ACC112 (cell line): Measurements from ENCODE around the gene NMT2.

Experiments
- H2AFZ ChIP-seq: fragments of 200-600 bp; sonication (generic); one replicate; pipeline ENCODE4 v1.6.0; 2017; ENCODE audit warnings: antibody characterized with exemption, low read length; ENCODE audit not compliant: unreplicated experiment
- H3K27ac ChIP-seq: fragments of 200-600 bp; sonication (generic); 2 replicates; pipeline ENCODE4 v1.5.1; 2014; ENCODE audit warnings: low read depth, mild to moderate bottlenecking, antibody characterized with exemption, low read length, moderate library complexity
- H3K27me3 ChIP-seq: fragments of 200-600 bp; sonication (generic); 2 replicates; pipeline ENCODE4 v1.6.1; 2014; ENCODE audit warnings: mild to moderate bottlenecking, antibody characterized with exemption, low read length, moderate library complexity, mixed read lengths; ENCODE audit not compliant: insufficient read depth
- H3K36me3 ChIP-seq: fragments of 200-600 bp; sonication (generic); 2 replicates; pipeline ENCODE4 v1.6.1; 2016; ENCODE audit warnings: mild to moderate bottlenecking, antibody characterized with exemption, low read length, moderate library complexity, mixed read lengths; ENCODE audit not compliant: insufficient read depth
- H3K4me1 ChIP-seq: fragments of 200-600 bp; sonication (generic); one replicate; pipeline ENCODE4 v1.6.1; 2016; ENCODE audit warnings: low read length, mixed read lengths; ENCODE audit not compliant: insufficient read depth, unreplicated experiment, control insufficient read depth
- H3K4me3 ChIP-seq: fragments of 200-600 bp; sonication (generic); 2 replicates; pipeline ENCODE4 v1.5.1; 2014; ENCODE audit warnings: mild to moderate bottlenecking, low read depth, low read length
- H3K79me2 ChIP-seq: fragments of 200-600 bp; sonication (generic); one replicate; pipeline ENCODE4 v1.6.0; 2016; ENCODE audit warnings: low read length; ENCODE audit not compliant: control insufficient read depth, unreplicated experiment, insufficient read depth

Gene NMT2

GRCh38 chr10:15201589-15202300, 33.3 kb upstream of the NMT2 start:
- Histone ChIP-seq H3K4me3 (peak overlapping the region; percentile 2; the same call in 1 of the 2 replicates), H3K27me3 (no peaks in the 10 kb centered on the region), H3K4me1 (peaks cover 60% of the 10 kb centered on the region), H3K27ac (peak overlapping the region; percentile 85), H3K36me3 (no peaks in the 10 kb centered on the region), H2AFZ (no peak overlapping the region), H3K79me2 (no peaks in the 10 kb centered on the region)

DNA sequence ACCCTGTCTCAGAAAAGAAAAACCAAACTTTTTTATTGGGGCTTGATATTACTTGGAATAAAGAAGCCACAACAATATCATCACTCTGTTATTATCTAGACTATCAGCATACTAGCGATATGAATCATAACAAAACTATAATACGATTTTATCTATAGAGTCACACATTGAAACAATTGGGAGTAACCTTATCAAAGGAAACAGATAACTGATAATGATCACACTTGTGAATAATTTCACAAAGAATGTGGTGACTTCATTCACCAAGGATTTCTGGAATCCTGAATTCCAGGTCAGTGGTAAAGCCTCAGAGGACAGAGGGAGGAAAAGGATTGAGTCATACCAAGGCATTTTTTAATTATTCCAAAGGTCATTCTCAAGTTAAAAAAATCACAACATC, 32.1 kb upstream of the NMT2 start:
- H3K79me2 ChIP-seq: no peaks in the 10 kb centered on the region
- H3K27me3 ChIP-seq: no peaks in the 10 kb centered on the region
- peak overlapping the region; percentile 85 for H3K27ac ChIP-seq
- H3K4me1 ChIP-seq: peaks cover 70% of the 10 kb centered on the region
- H2AFZ ChIP-seq: no peak overlapping the region
- no peaks in the 10 kb centered on the region for H3K36me3 ChIP-seq
- H3K4me3 ChIP-seq: peak overlapping the region; percentile 3; the same call in 1 of the 2 replicates

GRCh38 chr10:15197911-15198310, 29.4 kb upstream of the NMT2 start:
- no peak overlapping the region for H3K27ac ChIP-seq
- no peaks in the 10 kb centered on the region for H3K36me3 ChIP-seq
- H2AFZ ChIP-seq: no peak overlapping the region
- peaks cover 63% of the 10 kb centered on the region for H3K4me1 ChIP-seq
- H3K27me3 ChIP-seq: no peaks in the 10 kb centered on the region
- H3K79me2 ChIP-seq: no peaks in the 10 kb centered on the region
- no peak overlapping the region for H3K4me3 ChIP-seq

DNA sequence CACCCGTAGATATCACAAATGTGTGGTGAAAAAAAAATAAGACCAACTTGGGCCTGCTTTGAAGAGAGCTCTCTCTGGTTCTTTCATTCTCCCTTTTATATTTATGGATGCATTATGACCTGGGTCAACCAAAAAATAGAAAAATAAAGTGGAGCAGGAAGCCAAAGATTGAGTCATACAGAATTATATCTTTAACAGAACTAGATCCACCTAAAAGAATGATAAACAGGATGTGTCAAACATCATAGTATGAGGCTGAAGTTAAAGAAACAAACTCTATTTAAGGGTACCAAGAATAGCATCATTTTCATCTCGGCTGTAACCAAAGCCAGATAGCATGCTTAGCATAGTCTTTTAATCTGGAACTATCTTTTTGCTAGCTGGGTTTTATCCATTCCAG, 28.8 kb upstream of the NMT2 start:
- Histone ChIP-seq H3K79me2 (no peaks in the 10 kb centered on the region), H3K27me3 (no peaks in the 10 kb centered on the region), H2AFZ (no peak overlapping the region), H3K4me3 (no peak overlapping the region), H3K4me1 (peaks cover 57% of the 10 kb centered on the region), H3K36me3 (no peaks in the 10 kb centered on the region), H3K27ac (peak overlapping the region; percentile 19; the same call in 1 of the 2 replicates)

GRCh38 chr10:15196021-15196834, 27.7 kb upstream of the NMT2 start:
- Histone ChIP-seq H3K4me3 (no peak overlapping the region), H3K36me3 (no peaks in the 10 kb centered on the region), H3K79me2 (no peaks in the 10 kb centered on the region), H3K27ac (peak overlapping the region; percentile 33; the same call in 1 of the 2 replicates), H3K4me1 (peaks cover 46% of the 10 kb centered on the region), H2AFZ (no peak overlapping the region), H3K27me3 (no peaks in the 10 kb centered on the region)

- Histone ChIP-seq H3K4me3 (no peak overlapping the region), H3K4me1 (peaks cover 2% of the 10 kb centered on the region), H2AFZ (no peak overlapping the region), H3K79me2 (no peaks in the 10 kb centered on the region), H3K36me3 (no peaks in the 10 kb centered on the region), H3K27me3 (no peaks in the 10 kb centered on the region), H3K27ac (no peak overlapping the region)
These were observed 20.8 kb upstream of the NMT2 start for GRCh38 chr10:15189133-15189885.

GRCh38 chr10:15188603-15189002, 20.1 kb upstream of the NMT2 start:
- no peak overlapping the region for H3K27ac ChIP-seq
- no peak overlapping the region for H2AFZ ChIP-seq
- H3K36me3 ChIP-seq: no peaks in the 10 kb centered on the region
- H3K4me3 ChIP-seq: no peak overlapping the region
- H3K27me3 ChIP-seq: no peaks in the 10 kb centered on the region
- peaks cover 2% of the 10 kb centered on the region for H3K4me1 ChIP-seq
- no peaks in the 10 kb centered on the region for H3K79me2 ChIP-seq

DNA sequence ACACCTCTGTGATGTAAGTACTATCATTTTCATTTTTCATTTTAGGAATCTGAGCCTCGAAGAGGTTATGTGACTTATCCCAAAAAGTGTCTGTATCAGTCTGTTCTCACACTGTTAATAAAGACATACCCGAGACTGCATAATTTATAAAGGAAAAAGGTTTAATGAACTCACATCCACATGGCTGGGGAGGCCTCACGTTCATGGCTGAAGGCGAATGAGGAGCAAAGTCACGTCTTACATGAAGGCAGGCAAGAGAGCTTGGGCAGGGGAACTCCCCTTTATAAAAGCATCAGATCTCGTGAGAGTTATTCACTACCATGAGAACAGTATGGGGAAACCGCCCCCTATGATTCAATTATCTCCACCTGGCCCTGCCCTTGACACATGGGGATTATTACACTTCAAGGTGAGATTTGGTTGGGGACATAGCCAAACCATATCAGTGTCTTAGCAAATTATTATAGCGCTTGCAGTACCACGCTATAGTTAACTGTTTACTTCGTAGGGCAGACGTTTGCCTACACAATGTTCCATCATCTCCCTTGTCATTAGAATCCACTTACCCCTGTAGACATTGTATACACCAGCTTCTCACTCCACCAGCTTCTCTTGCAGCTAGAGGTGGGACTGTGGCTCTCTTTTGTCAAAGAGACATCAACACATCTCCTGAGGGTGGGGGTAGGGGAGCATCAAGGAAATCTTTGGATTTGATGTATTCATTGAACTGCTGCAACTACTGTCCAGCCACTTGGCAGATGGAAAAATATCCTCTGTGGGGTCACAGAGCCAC, 15.4 kb upstream of the NMT2 start:
- peaks cover 16% of the 10 kb centered on the region for H3K4me1 ChIP-seq
- H3K79me2 ChIP-seq: no peaks in the 10 kb centered on the region
- no peaks in the 10 kb centered on the region for H3K36me3 ChIP-seq
- peak overlapping the region; percentile 48 for H2AFZ ChIP-seq
- no peak overlapping the region for H3K27ac ChIP-seq
- H3K4me3 ChIP-seq: peak overlapping the region; percentile 70
- H3K27me3 ChIP-seq: no peaks in the 10 kb centered on the region

DNA sequence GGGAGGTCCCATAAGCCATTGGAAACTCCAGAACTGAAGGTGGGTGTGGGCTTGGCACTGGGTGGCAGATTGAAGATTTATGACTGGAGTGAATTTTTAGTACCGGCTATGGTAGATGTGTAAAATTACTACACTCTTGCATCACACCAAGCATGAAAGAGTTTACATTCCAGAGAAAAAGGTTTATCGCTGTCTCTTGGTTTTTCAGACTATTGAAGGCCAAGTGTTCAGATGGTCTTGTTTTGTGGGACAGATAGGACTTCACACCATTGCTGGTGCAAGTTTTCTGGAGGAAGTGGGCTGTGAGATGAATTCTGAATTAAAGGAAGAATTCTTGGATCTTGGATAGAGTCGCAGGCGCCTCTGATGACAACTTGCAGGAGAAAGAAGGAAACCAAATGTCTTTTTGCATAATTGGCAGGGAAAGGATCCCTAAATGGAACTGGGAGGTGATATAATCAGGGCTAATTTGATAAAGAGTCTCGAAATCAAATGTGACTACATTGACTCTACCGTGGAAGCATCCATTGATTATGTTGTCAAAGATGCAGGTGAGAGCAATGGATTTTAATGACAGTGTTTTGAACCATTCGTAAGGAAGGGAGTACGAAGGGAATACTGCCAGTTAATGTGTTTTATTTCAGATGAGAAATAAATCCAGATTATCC, 14.2 kb upstream of the NMT2 start:
- Histone ChIP-seq H3K79me2 (no peaks in the 10 kb centered on the region), H3K27ac (peak overlapping the region; percentile 18; the same call in 1 of the 2 replicates), H3K36me3 (no peaks in the 10 kb centered on the region), H3K4me3 (peak overlapping the region; percentile 70), H3K27me3 (no peaks in the 10 kb centered on the region), H3K4me1 (peaks cover 16% of the 10 kb centered on the region), H2AFZ (peak overlapping the region; percentile 93)
